Neuronal stem cell (in vitro differentiated cells): ENCODE results near the gene NUBPL.
A peak's percentile ranks its signal among the peaks of the same experiment; 100 is the strongest.

Experiments used
- DNase-seq: peaks from one replicate; pipeline ENCODE4 v3.0.0-alpha.2; 2013; ENCODE audit warnings: low spot score
- H2AFZ ChIP-seq: one replicate; pipeline ENCODE4 v1.6.1; 2013; ENCODE audit warnings: mild to moderate bottlenecking, low read length, inconsistent platforms
- H2AK5ac ChIP-seq: 2 replicates; pipeline ENCODE4 v1.6.1; 2013; ENCODE audit warnings: low read depth, mild to moderate bottlenecking, inconsistent platforms, low read length, moderate library complexity, mixed read lengths
- H2BK120ac ChIP-seq: 2 replicates; pipeline ENCODE4 v1.6.1; 2013; ENCODE audit warnings: low read depth, mild to moderate bottlenecking, inconsistent platforms, low read length, moderate library complexity, mixed read lengths
- H2BK12ac ChIP-seq: one replicate; pipeline ENCODE4 v1.6.1; 2013; ENCODE audit warnings: low read length, inconsistent platforms
- H2BK15ac ChIP-seq: 2 replicates; pipeline ENCODE4 v1.6.1; 2013; ENCODE audit warnings: mild to moderate bottlenecking, low read length, inconsistent platforms, mixed read lengths
- H2BK5ac ChIP-seq: one replicate; pipeline ENCODE4 v1.6.1; 2013; ENCODE audit warnings: inconsistent platforms, mild to moderate bottlenecking, low read length, moderate library complexity
- H3K14ac ChIP-seq: one replicate; pipeline ENCODE4 v1.6.1; 2013; ENCODE audit warnings: low read length, inconsistent platforms
- H3K18ac ChIP-seq: 2 replicates; pipeline ENCODE4 v1.6.1; 2013; ENCODE audit warnings: low read length, inconsistent platforms
- H3K23ac ChIP-seq: 2 replicates; pipeline ENCODE4 v1.6.1; 2013; ENCODE audit warnings: low read depth, mild to moderate bottlenecking, mixed read lengths, low read length, inconsistent platforms; ENCODE audit not compliant: poor library complexity
- H3K27ac ChIP-seq: replicated peaks from 3 replicates; pipeline ENCODE4 v1.5.1; 2013; ENCODE audit warnings: low read length, inconsistent platforms
- H3K27me3 ChIP-seq, 3 experiments: 2 replicates each; pipeline ENCODE4 v1.6.1; 2013; ENCODE audit warnings: low read length in 3 of 3, mild to moderate bottlenecking in 2 of 3, inconsistent platforms in 1 of 3, low read depth in 1 of 3, mixed read lengths in 1 of 3, moderate library complexity in 1 of 3; ENCODE audit not compliant: control insufficient read depth in 3 of 3, insufficient read depth in 3 of 3
- H3K36me3 ChIP-seq, 2 donors: replicated peaks in 1 of 2; 2 replicates each; pipeline ENCODE4 v1.6.1; 2013; ENCODE audit warnings: low read length in 2 of 2; ENCODE audit not compliant: control insufficient read depth in 2 of 2, insufficient read depth in 2 of 2
- H3K4ac ChIP-seq: 2 replicates; pipeline ENCODE4 v1.6.1; 2013; ENCODE audit warnings: inconsistent platforms, mild to moderate bottlenecking, low read length, moderate library complexity
- H3K4me1 ChIP-seq, 2 donors: 1 replicate in 1 of 2; 2 replicates in 1 of 2; pipeline ENCODE4 v1.6.1; 2013; ENCODE audit warnings: low read length in 2 of 2, low read depth in 1 of 2; ENCODE audit not compliant: control insufficient read depth in 2 of 2, insufficient read depth in 1 of 2
- H3K4me2 ChIP-seq: one replicate; pipeline ENCODE4 v1.6.1; 2013; ENCODE audit warnings: mild to moderate bottlenecking, low read length, inconsistent platforms; ENCODE audit not compliant: insufficient read depth, poor library complexity, severe bottlenecking
- H3K4me3 ChIP-seq, 2 donors: 2 replicates each; pipeline ENCODE4 v1.5.1; 2013; ENCODE audit warnings: low read length in 2 of 2, mild to moderate bottlenecking in 2 of 2, inconsistent platforms in 1 of 2, moderate library complexity in 1 of 2
- H3K79me1 ChIP-seq: one replicate; pipeline ENCODE4 v1.6.1; 2013; ENCODE audit warnings: low read depth, mild to moderate bottlenecking, inconsistent platforms, low read length, moderate library complexity
- H3K9ac ChIP-seq: one replicate; pipeline ENCODE4 v1.6.1; 2013; ENCODE audit warnings: mild to moderate bottlenecking, low read depth, low read length, inconsistent platforms; ENCODE audit not compliant: poor library complexity
- H3K9me3 ChIP-seq, 2 donors: replicated peaks in 1 of 2; 2 replicates each; pipeline versions ENCODE3 to v1.6.1; 2013; ENCODE audit warnings: low read length in 2 of 2, mild to moderate bottlenecking in 2 of 2, inconsistent platforms in 1 of 2, low read depth in 1 of 2, mixed read lengths in 1 of 2, moderate library complexity in 1 of 2; ENCODE audit not compliant: control insufficient read depth in 2 of 2, insufficient read depth in 1 of 2
- H4K8ac ChIP-seq: one replicate; pipeline ENCODE4 v1.6.1; 2013; ENCODE audit warnings: low read depth, mild to moderate bottlenecking, inconsistent platforms, low read length, moderate library complexity
- H4K91ac ChIP-seq: one replicate; pipeline ENCODE4 v1.6.1; 2013; ENCODE audit warnings: low read length, low read depth, mild to moderate bottlenecking, inconsistent platforms; ENCODE audit not compliant: poor library complexity
- WGBS, 2 donors: extraction: QIAGEN DNeasy Blood & Tissue Kit; methylation state at CpG; one replicate each; pipeline ENCODE4 v1.1.7; 2013; ENCODE audit warnings: missing lambda C conversion rate in 2 of 2, mixed read lengths in 1 of 2; ENCODE audit not compliant: insufficient read length in 2 of 2, insufficient replicate concordance in 1 of 2; ENCODE audit errors: extremely low coverage in 2 of 2; 5-methylcytosine and 5-hydroxymethylcytosine counted together

The NUBPL gene

GRCh38 chr14:31895206-31895605 is 334.0 kb downstream of the NUBPL start:
- no peak overlapping the region for H3K4me3 ChIP-seq
- no peak overlapping the region for H3K23ac ChIP-seq
- no peaks in the 10 kb centered on the region for H3K9me3 ChIP-seq
- no peaks in the 10 kb centered on the region for H3K36me3 ChIP-seq
- no CpG with 5 or more reads among the region's 2 CpGs for WGBS, 2 donors
- no peak overlapping the region for H2BK15ac ChIP-seq
- H3K79me1 ChIP-seq: no peaks in the 10 kb centered on the region
- H3K4me1 ChIP-seq: peaks cover 33 to 39% of the 10 kb centered on the region in 2 donors
- no peak overlapping the region for H3K14ac ChIP-seq
- H4K91ac ChIP-seq: no peak overlapping the region
- no peak overlapping the region for H3K4ac ChIP-seq
- no peak overlapping the region for H3K27ac ChIP-seq
- peak overlapping the region; percentile 87 for H2AFZ ChIP-seq
- H2AK5ac ChIP-seq: no peak overlapping the region
- H3K27me3 ChIP-seq: no peaks in the 10 kb centered on the region
- no peak overlapping the region for H4K8ac ChIP-seq
- no peak overlapping the region for H3K4me2 ChIP-seq
- no peak overlapping the region for H2BK5ac ChIP-seq
- H2BK120ac ChIP-seq: no peak overlapping the region
- no peak overlapping the region for H3K18ac ChIP-seq
- no peak overlapping the region for H3K9ac ChIP-seq
- no peak for DNase-seq
- no peak overlapping the region for H2BK12ac ChIP-seq

- WGBS, 2 donors: no CpG with 5 or more reads among the region's 2 CpGs
- Histone ChIP-seq H3K4ac (no peak overlapping the region), H3K27ac (no peak overlapping the region), H3K23ac (no peak overlapping the region), H2BK12ac (no peak overlapping the region), H3K4me1 (peaks cover 33 to 39% of the 10 kb centered on the region in 2 donors), H2BK120ac (no peak overlapping the region), H3K9me3 (no peaks in the 10 kb centered on the region), H3K27me3 (no peaks in the 10 kb centered on the region), H2AFZ (peak overlapping the region; percentile 87), H2AK5ac (no peak overlapping the region), H3K14ac (no peak overlapping the region), H2BK15ac (no peak overlapping the region), H3K36me3 (no peaks in the 10 kb centered on the region), H2BK5ac (no peak overlapping the region), H4K91ac (no peak overlapping the region), H3K4me2 (no peak overlapping the region), H3K79me1 (no peaks in the 10 kb centered on the region), H3K4me3 (no peak overlapping the region), H4K8ac (no peak overlapping the region), H3K18ac (no peak overlapping the region), H3K9ac (no peak overlapping the region)
- no peak for DNase-seq
Measured at GRCh38 chr14:31895646-31896045, 334.4 kb downstream of the NUBPL start.

GRCh38 chr14:31897581-31898186 is 336.5 kb downstream of the NUBPL start:
- no peak overlapping the region for H2BK120ac ChIP-seq
- no peak overlapping the region for H2AK5ac ChIP-seq
- H3K4me1 ChIP-seq: peaks cover 28 to 30% of the 10 kb centered on the region in 2 donors
- H3K4me2 ChIP-seq: no peak overlapping the region
- H3K18ac ChIP-seq: no peak overlapping the region
- H3K79me1 ChIP-seq: no peaks in the 10 kb centered on the region
- no peaks in the 10 kb centered on the region for H3K27me3 ChIP-seq
- no peak overlapping the region for H2BK12ac ChIP-seq
- no peak overlapping the region for H3K23ac ChIP-seq
- DNase-seq: no peak
- H2BK15ac ChIP-seq: no peak overlapping the region
- WGBS, 2 donors: no CpG with 5 or more reads among the region's 4 CpGs
- no peak overlapping the region for H3K14ac ChIP-seq
- no peak overlapping the region for H3K9ac ChIP-seq
- no peak overlapping the region for H3K4me3 ChIP-seq
- H3K27ac ChIP-seq: no peak overlapping the region
- H2BK5ac ChIP-seq: no peak overlapping the region
- no peaks in the 10 kb centered on the region for H3K9me3 ChIP-seq
- H4K8ac ChIP-seq: no peak overlapping the region
- no peak overlapping the region for H4K91ac ChIP-seq
- H2AFZ ChIP-seq: peak overlapping the region; percentile 81
- no peaks in the 10 kb centered on the region for H3K36me3 ChIP-seq
- no peak overlapping the region for H3K4ac ChIP-seq

- H3K79me1 ChIP-seq: no peaks in the 10 kb centered on the region
Measured at GRCh38 chr14:31898838-31899528, 337.8 kb downstream of the NUBPL start.

More at GRCh38 chr14:31898838-31899528, 337.8 kb downstream of the NUBPL start:
- Histone ChIP-seq H3K27ac (no peak overlapping the region), H3K4ac (no peak overlapping the region), H4K91ac (no peak overlapping the region), H3K4me3 (no peak overlapping the region), H3K4me2 (no peak overlapping the region), H2AFZ (no peak overlapping the region), H2BK120ac (no peak overlapping the region), H3K18ac (no peak overlapping the region), H3K9me3 (no peaks in the 10 kb centered on the region), H3K14ac (no peak overlapping the region), H3K27me3 (no peaks in the 10 kb centered on the region), H2BK12ac (no peak overlapping the region), H3K4me1 (peaks cover 17 to 19% of the 10 kb centered on the region in 2 donors), H2AK5ac (no peak overlapping the region), H4K8ac (no peak overlapping the region), H2BK5ac (no peak overlapping the region), H2BK15ac (no peak overlapping the region), H3K36me3 (no peaks in the 10 kb centered on the region), H3K23ac (no peak overlapping the region), H3K9ac (no peak overlapping the region)
- no peak for DNase-seq
